HG03159 (cell line): Measurements from ENCODE around the gene KCNN3.
"Not testable (repeated sequence)": the region's sequence is repeated elsewhere in the genome, so short reads cannot be mapped to it uniquely, and the experiment has no call there.

ENCODE experiments used
- ATAC-seq: cut with Tn5 transposase; IDR thresholded peaks from one replicate; pipeline ENCODE4 v1.9.1; 2021; ENCODE audit warnings: mild to moderate bottlenecking, moderate library complexity; ENCODE audit not compliant: unreplicated experiment

KCNN3 gene

GRCh38 chr1:154712166-154712810 is 157.8 kb downstream of the KCNN3 start:
- ATAC-seq, result no peak

- no peak for ATAC-seq
Measured at GRCh38 chr1:154711416-154711815, 158.7 kb downstream of the KCNN3 start.

- no peak for ATAC-seq
Measured at GRCh38 chr1:154710106-154710505, 160.0 kb downstream of the KCNN3 start.

- ATAC-seq, result no peak
Measured at GRCh38 chr1:154707901-154708463, 162.1 kb downstream of the KCNN3 start.

- ATAC-seq, result no peak
Measured at GRCh38 chr1:154706851-154707250, 163.2 kb downstream of the KCNN3 start.

GRCh38 chr1:154705544-154705943 is 164.5 kb downstream of the KCNN3 start:
- ATAC-seq, result no peak

- no peak for ATAC-seq
Measured at GRCh38 chr1:154703170-154703569, 166.9 kb downstream of the KCNN3 start.

- ATAC-seq, result no peak
Measured at GRCh38 chr1:154698320-154699096, 171.6 kb downstream of the KCNN3 start.

GRCh38 chr1:154697710-154698109 is 172.4 kb downstream of the KCNN3 start:
- ATAC-seq, result no peak

GRCh38 chr1:154696456-154696855 is 173.6 kb downstream of the KCNN3 start:
- ATAC-seq, result no peak

GRCh38 chr1:154695985-154696384 is 174.1 kb downstream of the KCNN3 start:
- no peak for ATAC-seq

- ATAC-seq, result no peak
Measured at GRCh38 chr1:154694995-154695394, 175.1 kb downstream of the KCNN3 start.

GRCh38 chr1:154689083-154689482 is 181.0 kb downstream of the KCNN3 start:
- ATAC-seq, result no peak

GRCh38 chr1:154686507-154686906 is 183.6 kb downstream of the KCNN3 start:
- no peak for ATAC-seq

- ATAC-seq, result no peak
Measured at GRCh38 chr1:154683820-154684219, 186.3 kb downstream of the KCNN3 start.

- no peak for ATAC-seq
Measured at GRCh38 chr1:154682254-154682653, 187.8 kb downstream of the KCNN3 start.

GRCh38 chr1:154677844-154678243 is 192.2 kb downstream of the KCNN3 start:
- ATAC-seq, result not testable (repeated sequence)

- not testable (repeated sequence) for ATAC-seq
Measured at GRCh38 chr1:154676847-154677246, 193.2 kb downstream of the KCNN3 start.

- ATAC-seq, result not testable (repeated sequence)
Measured at GRCh38 chr1:154674456-154674855, 195.6 kb downstream of the KCNN3 start.

- ATAC-seq, result not testable (repeated sequence)
Measured at GRCh38 chr1:154672245-154672644, 197.8 kb downstream of the KCNN3 start.

GRCh38 chr1:154671412-154671811 is 198.7 kb downstream of the KCNN3 start:
- ATAC-seq, result not testable (repeated sequence)
